Activated T-cell treated with anti-CD3 and anti-CD28 coated beads, Interleukin-2, amount 50 U/mL, for 24 hours (primary cell): Measurements from ENCODE around the gene ARL15.

ENCODE experiments used
- DNase-seq: peaks from one replicate; pipeline ENCODE4 v3.0.0-alpha.2; 2020
- H3K27ac Mint-ChIP-seq: 2 replicates; pipeline ENCODE4 v1.8.0; 2020; ENCODE audit warnings: mild to moderate bottlenecking, mixed read lengths
- H3K27me3 Mint-ChIP-seq: 2 replicates; pipeline ENCODE4 v1.8.0; 2020; ENCODE audit warnings: mixed read lengths
- H3K36me3 Mint-ChIP-seq: 2 replicates; pipeline ENCODE4 v1.8.0; 2020; ENCODE audit warnings: low read depth, mixed read lengths
- H3K4me1 Mint-ChIP-seq: 2 replicates; pipeline ENCODE4 v1.8.0; 2020; ENCODE audit warnings: low read depth, mixed read lengths
- H3K4me3 Mint-ChIP-seq: 2 replicates; pipeline ENCODE4 v1.8.0; 2020; ENCODE audit warnings: mild to moderate bottlenecking, moderate library complexity, mixed read lengths
- H3K9me3 Mint-ChIP-seq: 2 replicates; pipeline ENCODE4 v1.8.0; 2020; ENCODE audit warnings: mixed read lengths

Gene ARL15

GRCh38 chr5:54325272-54325609, 14.9 kb upstream of the ARL15 start:
- no peaks in the 10 kb centered on the region for H3K9me3 Mint-ChIP-seq
- H3K4me3 Mint-ChIP-seq: no peak overlapping the region
- H3K27me3 Mint-ChIP-seq: peaks cover 28% of the 10 kb centered on the region
- DNase-seq: no peak
- H3K27ac Mint-ChIP-seq: no peak overlapping the region
- no peaks in the 10 kb centered on the region for H3K4me1 Mint-ChIP-seq
- H3K36me3 Mint-ChIP-seq: no peaks in the 10 kb centered on the region

DNA sequence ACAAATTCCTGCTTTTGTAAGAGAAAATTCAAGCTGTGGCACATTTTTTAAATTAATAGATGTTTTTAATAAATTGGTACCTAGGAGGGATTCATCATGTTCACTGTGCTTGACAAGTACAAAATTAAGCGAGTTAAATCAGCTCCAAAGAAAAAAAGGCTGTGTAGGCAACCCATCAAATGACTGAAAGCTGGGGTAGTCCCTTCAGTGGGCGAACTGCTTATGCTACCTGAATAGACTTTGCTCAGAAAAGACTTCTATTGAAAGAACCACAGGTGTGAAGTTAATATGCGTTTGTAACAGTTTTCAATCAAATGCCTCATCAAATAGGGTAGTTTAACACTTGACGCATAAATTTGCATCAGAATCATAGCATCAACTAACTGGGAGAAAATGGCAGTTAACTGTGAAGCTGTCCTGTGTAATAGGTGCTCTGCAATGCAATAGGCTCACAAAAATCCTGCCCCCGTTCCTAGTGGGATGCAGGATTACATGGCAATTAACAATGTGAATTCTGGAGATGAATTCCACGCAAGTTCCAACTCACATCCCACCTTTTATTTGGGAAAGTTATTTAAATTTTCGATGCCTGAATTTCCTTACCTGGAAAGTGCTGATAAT, 14.4 kb upstream of the ARL15 start:
- H3K4me1 Mint-ChIP-seq: no peaks in the 10 kb centered on the region
- H3K4me3 Mint-ChIP-seq: no peak overlapping the region
- no peaks in the 10 kb centered on the region for H3K36me3 Mint-ChIP-seq
- H3K9me3 Mint-ChIP-seq: no peaks in the 10 kb centered on the region
- DNase-seq: no peak
- H3K27me3 Mint-ChIP-seq: peaks cover 27% of the 10 kb centered on the region
- no peak overlapping the region for H3K27ac Mint-ChIP-seq

- no peaks in the 10 kb centered on the region for H3K36me3 Mint-ChIP-seq
- no peaks in the 10 kb centered on the region for H3K9me3 Mint-ChIP-seq
- no peak overlapping the region for H3K27ac Mint-ChIP-seq
- DNase-seq: no peak
- no peaks in the 10 kb centered on the region for H3K4me1 Mint-ChIP-seq
- H3K27me3 Mint-ChIP-seq: peaks cover 28% of the 10 kb centered on the region
- H3K4me3 Mint-ChIP-seq: no peak overlapping the region
Measured at GRCh38 chr5:54323495-54323894, 13.1 kb upstream of the ARL15 start.

DNA sequence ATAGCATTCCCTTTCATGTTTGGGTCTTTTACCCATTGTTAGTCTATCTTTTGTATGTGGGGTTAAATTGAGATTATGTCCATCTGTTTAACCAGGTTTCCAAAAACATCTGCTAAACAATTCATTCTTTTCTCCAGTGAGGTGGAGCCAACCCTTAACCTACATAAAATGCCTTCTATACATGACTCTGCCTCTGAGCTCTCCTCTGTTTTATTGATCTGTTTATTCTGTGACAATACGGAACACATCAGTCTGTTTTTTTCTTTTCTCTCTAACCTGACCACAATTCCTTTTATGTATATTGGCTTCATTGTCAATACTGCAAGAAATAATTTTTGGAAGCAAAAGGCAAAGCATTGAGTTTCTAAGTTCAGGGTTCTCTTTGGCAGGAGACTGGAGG, 9.9 kb upstream of the ARL15 start:
- DNase-seq: no peak
- Mint-ChIP-seq H3K4me1 (no peaks in the 10 kb centered on the region), H3K27ac (no peak overlapping the region), H3K36me3 (no peaks in the 10 kb centered on the region), H3K27me3 (peaks cover 29% of the 10 kb centered on the region), H3K4me3 (no peak overlapping the region), H3K9me3 (no peaks in the 10 kb centered on the region)

DNA sequence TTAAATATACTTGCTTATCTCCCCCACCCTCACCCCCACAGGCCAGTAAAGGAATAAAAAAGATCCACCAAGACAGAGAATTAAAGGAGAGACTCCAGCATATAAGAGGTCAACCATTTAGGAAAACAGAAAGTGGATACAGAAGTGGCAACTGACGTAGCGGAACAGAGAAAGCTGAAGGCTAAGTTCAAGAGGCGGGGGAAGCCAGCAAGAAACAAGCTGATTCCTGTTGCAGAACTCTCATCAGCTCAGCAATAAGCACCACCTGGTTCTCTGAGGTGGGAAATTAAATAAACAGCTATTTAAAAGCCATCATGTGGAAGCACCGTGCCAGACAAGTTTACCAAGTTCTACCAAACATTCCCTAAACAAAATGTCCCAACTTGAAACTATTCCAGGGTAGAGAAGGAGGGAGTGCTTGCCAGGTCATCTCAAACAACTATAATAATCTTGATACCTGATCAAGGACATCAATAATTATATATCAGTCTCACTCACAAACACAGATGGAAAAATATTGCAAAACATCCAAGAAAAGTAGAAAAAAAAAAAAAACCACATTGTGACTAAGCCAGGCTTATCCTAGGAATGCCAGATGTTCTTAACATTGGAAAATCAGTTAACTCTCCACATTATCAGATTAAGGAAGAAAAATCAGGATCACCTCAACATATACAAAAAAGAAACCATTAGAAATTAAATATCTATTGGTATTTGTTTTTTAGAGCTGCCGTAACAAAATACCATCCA, 7.3 kb upstream of the ARL15 start:
- Mint-ChIP-seq H3K36me3 (no peaks in the 10 kb centered on the region), H3K27me3 (peaks cover 32% of the 10 kb centered on the region), H3K4me1 (no peaks in the 10 kb centered on the region), H3K4me3 (no peak overlapping the region), H3K27ac (no peak overlapping the region), H3K9me3 (no peaks in the 10 kb centered on the region)
- no peak for DNase-seq

GRCh38 chr5:54315736-54316528, 5.6 kb upstream of the ARL15 start:
- no peaks in the 10 kb centered on the region for H3K9me3 Mint-ChIP-seq
- H3K4me1 Mint-ChIP-seq: peaks cover 7% of the 10 kb centered on the region

DNA sequence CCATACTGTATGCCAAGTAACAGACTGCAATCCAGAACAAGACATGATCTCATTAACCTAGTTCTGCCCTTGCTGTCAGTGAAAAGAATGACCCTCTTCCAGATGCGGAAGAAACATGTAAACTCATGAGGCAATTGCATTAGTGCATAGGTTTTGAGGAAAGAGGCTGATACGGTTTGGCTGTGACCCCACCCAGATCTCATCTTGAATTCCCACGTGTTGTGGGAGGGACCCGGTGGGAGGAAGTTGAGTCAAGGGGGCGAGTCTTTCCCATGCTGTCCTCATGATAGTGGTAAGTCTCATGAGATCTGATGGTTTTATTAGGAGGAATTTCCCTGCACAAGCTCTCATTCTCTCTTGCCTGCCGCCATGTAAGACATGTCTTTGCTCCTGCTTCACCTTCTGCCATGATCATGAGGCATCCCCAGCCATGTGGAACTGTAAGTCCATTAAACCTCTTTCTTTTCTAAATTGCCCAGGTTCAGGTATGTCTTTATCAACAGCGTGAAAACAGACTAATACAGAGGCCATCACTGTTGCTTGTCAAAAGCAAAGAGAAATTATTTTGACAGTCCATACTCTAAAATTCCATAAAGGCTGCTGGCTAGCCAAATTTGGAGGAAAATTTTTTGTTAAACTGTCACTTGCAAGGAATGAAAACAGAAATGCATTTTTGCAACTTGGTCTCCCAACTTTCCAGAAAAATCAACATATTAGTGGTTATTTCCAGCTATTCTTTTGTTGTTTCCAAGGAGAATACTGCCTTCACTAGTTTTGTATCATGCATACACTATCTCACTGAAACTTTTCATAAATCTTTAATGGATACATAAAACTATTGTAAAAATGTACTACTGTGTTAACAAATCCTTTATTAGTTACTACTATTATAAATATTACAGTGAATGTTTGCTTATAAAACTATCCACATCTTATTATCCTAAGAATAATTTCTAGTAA, 3.2 kb upstream of the ARL15 start:
- Mint-ChIP-seq H3K4me3 (no peak overlapping the region), H3K36me3 (peaks cover 14% of the 10 kb centered on the region), H3K4me1 (peaks cover 19% of the 10 kb centered on the region), H3K27ac (no peak overlapping the region), H3K27me3 (peaks cover 14% of the 10 kb centered on the region), H3K9me3 (no peaks in the 10 kb centered on the region)
- no peak for DNase-seq

More at GRCh38 chr5:54315736-54316528, 5.6 kb upstream of the ARL15 start:
- DNase-seq: no peak
- Mint-ChIP-seq H3K4me3 (no peak overlapping the region), H3K27me3 (peaks cover 26% of the 10 kb centered on the region), H3K36me3 (peaks cover 2% of the 10 kb centered on the region), H3K27ac (no peak overlapping the region)

DNA sequence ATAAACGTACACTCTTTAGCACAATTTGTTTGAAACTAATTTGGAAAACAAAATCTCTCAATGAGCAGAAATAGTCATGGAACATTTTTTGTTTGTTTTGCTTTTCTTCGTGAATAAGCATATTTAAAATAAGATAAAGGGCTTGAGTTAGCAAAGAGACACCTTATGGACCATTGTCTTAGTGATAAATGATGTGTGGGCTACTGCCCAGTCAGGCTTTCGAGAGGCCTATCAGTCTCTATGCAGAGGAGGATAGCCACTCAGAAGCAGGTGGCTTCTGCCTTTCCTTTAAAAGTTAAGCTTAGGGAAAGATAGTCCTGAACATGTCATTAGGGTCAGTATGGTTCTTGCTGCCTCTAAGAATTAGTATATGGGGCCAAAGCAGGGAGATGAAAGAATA, 2.1 kb upstream of the ARL15 start:
- DNase-seq: no peak
- no peak overlapping the region for H3K27ac Mint-ChIP-seq
- peaks cover 27% of the 10 kb centered on the region for H3K4me1 Mint-ChIP-seq
- H3K4me3 Mint-ChIP-seq: peak overlapping the region; percentile 95
- peaks cover 9% of the 10 kb centered on the region for H3K27me3 Mint-ChIP-seq
- H3K9me3 Mint-ChIP-seq: no peaks in the 10 kb centered on the region
- H3K36me3 Mint-ChIP-seq: peaks cover 14% of the 10 kb centered on the region

GRCh38 chr5:54311176-54311677, 854 bp upstream of the ARL15 start:
- Mint-ChIP-seq H3K27ac (peak overlapping the region; percentile 95), H3K27me3 (peaks cover 6% of the 10 kb centered on the region), H3K36me3 (peaks cover 14% of the 10 kb centered on the region), H3K9me3 (no peaks in the 10 kb centered on the region), H3K4me3 (peak overlapping the region; percentile 95), H3K4me1 (peaks cover 36% of the 10 kb centered on the region)
- DNase-seq: no peak

DNA sequence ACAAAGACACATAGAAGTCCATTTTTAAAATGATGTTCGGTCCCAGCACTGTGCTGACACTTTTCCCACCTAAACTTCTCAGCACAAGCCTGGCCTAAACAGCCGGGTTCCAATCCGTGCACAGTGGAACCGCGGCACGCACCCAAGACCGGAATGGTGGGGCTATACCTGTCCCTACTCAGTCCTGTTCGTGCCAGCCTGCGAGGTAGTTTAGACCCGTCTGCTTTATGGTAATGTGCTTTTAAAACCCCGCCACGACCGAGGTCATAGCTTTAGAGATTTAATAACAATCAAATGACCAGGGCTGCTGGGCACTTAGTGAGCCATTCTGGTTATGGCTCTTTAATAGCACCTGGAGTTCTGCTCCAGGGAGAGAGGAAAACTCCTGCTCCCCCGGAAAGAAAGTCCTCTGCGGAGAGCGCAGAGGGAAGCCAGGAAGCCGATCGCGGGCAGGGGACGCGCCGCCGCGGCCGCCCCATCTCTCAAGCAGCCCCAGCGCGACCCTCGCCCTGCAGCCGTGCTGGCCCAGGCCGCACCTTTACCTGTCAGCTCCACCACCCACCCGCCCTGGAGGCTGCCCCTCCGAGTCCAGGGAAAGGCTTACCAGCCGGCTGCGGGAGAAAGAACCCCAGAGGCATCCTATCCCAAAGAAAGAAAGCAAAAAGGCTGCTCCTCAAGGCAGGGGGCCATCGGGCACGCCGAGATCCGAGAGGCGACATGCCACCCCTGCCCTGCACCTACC, 511 bp downstream of the ARL15 start:
- Mint-ChIP-seq H3K36me3 (peaks cover 14% of the 10 kb centered on the region), H3K9me3 (no peaks in the 10 kb centered on the region), H3K4me3 (peak overlapping the region; percentile 95), H3K4me1 (peaks cover 37% of the 10 kb centered on the region), H3K27ac (peak overlapping the region; percentile 95), H3K27me3 (peaks cover 6% of the 10 kb centered on the region)
- DNase-seq: peak; percentile 49

- H3K36me3 Mint-ChIP-seq: peaks cover 14% of the 10 kb centered on the region
- H3K9me3 Mint-ChIP-seq: no peaks in the 10 kb centered on the region
- no peak for DNase-seq
- peak overlapping the region; percentile 95 for H3K4me3 Mint-ChIP-seq
- peak overlapping the region; percentile 95 for H3K27ac Mint-ChIP-seq
- peaks cover 6% of the 10 kb centered on the region for H3K27me3 Mint-ChIP-seq
- H3K4me1 Mint-ChIP-seq: peaks cover 40% of the 10 kb centered on the region
Measured at GRCh38 chr5:54309276-54309675, 1.1 kb downstream of the ARL15 start.

GRCh38 chr5:54307583-54307982, 2.8 kb downstream of the ARL15 start:
- Mint-ChIP-seq H3K27ac (no peak overlapping the region), H3K4me1 (peaks cover 40% of the 10 kb centered on the region), H3K27me3 (no peaks in the 10 kb centered on the region), H3K36me3 (peaks cover 14% of the 10 kb centered on the region), H3K9me3 (no peaks in the 10 kb centered on the region), H3K4me3 (no peak overlapping the region)
- DNase-seq: no peak

DNA sequence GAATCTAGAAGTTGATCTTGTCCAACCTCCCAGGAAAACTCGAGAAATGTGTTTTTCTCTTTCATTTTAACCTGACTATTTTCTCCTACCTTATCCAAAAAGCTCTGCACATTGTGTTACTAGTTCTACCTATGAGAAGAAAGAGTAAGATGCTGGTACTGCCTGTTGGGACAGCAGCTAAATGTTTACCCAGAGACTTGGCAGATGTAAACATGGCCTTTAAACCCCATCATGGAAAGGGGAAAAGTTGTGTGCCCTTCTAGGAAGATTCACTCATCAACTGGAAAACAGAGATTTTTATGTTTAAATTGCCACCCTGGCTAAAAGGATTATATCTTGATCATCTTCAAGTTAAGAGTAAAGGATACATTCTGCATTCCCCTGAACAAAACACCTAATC, 3.5 kb downstream of the ARL15 start:
- H3K27me3 Mint-ChIP-seq: no peaks in the 10 kb centered on the region
- H3K4me1 Mint-ChIP-seq: peaks cover 46% of the 10 kb centered on the region
- peaks cover 14% of the 10 kb centered on the region for H3K36me3 Mint-ChIP-seq
- no peak overlapping the region for H3K27ac Mint-ChIP-seq
- no peaks in the 10 kb centered on the region for H3K9me3 Mint-ChIP-seq
- no peak overlapping the region for H3K4me3 Mint-ChIP-seq
- DNase-seq: no peak
